NCI-H1436 treated with DMSO at 0.1 percent for 48 hours (cell line): ENCODE results near the gene PDE9A.

Experiments
- DNase-seq: peaks from one replicate; lab custom pipeline; 2025; lab: John Stamatoyannopoulos, UW

Gene PDE9A

DNA sequence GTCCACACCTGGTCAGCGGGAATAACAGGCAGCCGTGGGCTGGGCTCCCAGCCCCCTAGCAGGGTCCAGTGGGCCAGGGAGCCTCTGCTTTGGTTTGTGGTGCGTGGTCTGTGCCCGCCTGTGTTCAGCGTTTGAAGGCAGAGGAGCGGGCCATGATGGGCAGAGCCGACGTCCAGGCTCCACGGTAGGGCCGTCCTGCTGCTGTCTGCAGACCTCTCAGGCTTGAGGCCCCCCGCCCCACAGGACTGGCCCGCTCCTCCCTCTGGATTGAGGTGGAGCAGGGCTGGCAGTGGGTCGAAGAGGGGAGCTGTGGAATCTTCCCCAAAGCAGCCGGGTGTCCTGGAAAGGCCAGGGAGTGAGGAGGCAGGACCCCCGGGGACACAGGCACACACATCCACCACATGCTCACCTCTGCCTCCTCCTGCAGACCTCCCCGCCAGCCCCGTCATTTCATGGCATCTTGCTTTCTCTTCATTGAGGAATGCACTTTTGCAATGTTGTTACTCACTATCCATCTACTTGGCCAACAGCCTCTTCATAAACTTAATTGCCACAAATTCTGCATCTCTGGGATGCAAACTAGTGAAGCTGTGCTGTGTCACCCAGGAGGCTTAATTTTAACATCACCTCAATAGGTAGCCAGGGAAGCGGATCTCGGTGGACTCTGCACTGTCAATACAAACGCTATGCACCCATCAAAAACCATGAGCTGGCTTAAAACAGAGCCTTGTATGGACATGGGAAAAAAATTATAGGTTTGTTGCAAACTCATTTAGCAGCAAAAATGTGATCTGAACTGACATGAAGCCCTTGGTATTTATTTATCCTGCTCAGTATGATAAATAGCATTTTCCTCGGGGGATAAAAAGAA lies 85.9 kb downstream of the PDE9A start:
- no peak for DNase-seq

DNA sequence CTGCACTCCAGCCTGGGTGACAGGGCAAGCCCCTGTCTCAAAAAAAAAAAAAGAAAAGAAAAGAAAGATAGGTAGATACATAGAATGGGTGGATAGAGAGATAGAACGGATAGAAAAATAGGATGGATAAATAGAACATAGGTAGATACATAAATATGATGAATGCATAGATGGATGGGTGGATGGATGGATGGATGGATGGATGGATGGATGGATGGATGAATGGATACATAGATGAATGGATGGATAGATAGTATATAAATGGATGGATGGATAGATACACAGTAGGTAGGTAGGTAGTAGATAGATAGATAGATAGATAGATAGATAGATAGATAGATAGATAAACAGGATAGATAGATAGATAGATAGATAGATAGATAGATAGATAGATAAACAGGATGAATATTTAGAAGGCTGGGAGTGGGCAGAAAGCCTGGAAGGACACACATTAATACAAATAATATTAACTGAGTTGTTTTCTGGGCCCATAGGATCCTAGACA lies 87.0 kb downstream of the PDE9A start:
- DNase-seq = no peak

DNA sequence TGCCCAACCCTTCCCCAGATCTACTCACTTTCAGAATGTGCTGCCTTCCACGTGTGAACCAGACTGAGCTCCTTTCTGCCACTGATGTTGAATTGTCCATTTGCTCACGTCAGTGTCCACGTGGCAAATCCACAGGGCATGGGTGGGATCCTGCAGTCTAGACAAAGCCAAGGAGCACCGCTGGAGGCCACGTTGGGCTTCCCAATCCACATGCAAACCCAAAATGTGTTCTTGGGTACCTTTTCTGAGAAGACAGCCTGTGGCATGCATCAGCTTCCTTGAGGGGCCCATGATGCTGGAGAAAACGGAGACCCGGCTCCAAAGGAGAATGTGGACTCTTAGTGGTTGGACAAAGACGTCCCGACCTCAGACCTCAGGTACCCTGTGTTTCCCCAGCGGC lies 87.6 kb downstream of the PDE9A start:
- no peak for DNase-seq

DNA sequence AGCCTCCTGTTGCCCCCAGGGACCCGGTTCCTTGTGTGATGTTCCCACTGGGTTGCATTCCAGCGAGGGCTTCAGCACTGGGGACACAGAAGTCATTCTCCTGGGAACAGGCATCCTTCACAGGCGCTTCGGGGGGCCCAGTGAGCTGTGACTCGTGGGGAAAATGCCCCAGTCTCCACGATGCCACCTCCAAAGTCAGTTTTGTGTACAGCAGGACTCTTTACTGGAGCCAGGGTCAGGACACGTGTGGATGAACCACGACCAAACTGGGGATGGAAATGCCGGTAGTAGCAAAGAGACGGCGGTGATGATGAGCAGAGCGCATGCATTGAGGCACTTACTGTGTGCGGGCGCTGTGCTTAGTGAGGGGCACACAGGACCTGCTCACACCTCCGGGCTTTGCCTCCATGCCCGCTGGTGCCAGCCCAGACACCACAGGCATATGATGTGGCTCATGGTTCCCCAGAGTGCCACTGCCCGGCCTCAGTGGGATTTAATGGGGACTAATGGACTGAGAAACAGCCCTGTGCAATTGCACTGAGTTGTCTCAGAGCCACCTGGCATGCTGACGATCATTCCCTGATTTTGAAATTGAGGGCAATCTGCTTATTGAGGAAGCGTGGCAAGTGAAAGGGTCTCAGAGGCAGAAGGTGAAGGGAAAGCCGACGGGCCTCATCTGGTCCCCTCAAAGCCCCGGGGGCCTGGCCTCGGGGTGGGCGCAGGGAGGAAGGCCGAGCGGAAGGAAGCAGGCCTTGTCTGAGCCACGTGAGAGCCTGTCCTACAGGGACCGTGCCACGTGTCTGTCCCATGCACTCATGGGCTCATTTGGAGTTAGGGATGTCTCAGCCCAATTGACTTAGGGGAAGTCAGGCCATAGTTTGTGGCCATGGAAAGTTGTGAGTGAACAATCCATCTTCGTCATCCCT lies 91.4 kb downstream of the PDE9A start:
- no peak for DNase-seq

DNA sequence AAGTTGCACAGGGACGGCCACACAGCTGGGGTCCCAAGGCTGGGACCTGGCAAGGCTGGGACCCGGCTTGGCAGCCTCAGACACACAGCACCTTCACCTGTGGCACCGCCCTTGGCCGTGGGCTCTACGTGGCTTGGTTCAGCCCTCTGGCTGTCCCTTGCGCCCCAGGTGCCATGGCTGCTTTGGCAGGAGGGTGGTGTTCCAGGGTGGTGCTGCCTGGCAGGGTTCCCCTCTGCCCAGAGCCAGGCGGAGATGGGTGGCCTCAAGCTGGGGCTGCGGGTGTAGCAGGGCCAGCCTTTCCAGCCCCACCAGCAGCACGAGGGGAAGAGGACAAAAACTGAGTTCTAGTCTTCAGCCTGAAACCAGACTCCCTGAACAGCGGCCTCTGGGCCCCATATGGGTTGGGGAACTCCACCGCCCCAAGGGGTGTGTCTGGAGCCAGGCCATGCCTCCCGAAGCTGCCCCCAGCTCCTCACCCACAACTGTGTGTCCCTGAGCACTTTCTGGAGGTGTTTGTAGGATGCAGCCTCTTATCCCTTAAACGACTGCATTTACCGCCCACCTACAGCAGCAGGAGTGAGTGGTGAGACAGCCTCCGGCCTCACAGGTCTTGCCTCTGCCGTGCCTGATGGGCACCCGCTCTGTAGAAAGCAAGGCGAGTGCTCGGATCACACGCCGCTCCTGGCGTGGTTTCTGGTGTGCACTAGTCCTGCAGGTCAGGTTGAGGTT lies 92.3 kb downstream of the PDE9A start:
- no peak for DNase-seq

DNA sequence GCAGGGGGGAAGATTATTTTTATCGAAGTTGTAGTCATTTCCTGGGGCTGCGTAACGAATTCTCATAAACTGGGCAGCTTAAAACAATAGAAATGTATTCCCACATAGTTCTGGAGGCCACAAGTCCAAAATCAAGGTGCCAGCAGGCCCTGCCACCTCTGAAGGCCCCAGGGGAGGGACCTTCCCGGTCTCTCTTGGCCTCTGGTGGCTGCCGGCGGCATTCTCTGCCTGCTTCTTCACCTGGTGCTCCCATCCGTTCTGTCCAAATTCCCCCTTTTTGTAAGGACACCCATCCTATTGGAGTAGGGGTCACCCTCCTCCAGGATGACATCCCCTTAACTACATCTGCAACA lies 92.8 kb downstream of the PDE9A start:
- DNase-seq = no peak

DNA sequence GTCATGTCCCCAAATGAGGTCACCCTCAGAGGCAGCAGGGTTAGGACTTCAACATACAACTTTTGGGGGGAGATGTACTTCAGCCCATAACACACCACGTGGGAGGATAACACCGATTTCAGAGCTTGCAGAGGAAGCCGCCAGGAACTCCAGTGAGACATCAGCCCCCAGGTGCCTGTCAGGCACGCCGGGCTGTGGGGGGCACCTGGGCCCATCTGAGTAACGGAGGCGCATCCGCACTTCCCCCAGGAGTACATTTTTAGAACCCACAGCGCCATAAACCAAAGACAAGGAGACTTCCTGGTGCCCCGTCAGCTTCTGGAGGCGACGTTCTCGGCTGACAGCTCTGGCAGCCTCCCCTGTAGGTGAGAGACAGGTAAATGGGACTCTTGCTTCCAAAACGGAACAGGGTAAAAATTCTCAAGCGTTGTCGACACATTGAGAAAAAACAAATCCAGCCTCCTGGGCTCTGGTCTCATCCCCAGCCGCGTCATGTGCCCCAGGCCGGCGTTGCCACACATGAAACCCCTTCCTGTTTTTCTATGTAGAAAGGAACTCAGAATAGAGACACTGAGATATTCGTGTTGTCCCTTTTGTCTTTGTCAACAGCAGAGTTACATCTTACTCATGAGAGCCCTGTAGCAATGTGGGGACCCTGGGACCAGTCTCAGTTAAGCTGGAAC lies 93.3 kb downstream of the PDE9A start:
- DNase-seq = no peak

DNA sequence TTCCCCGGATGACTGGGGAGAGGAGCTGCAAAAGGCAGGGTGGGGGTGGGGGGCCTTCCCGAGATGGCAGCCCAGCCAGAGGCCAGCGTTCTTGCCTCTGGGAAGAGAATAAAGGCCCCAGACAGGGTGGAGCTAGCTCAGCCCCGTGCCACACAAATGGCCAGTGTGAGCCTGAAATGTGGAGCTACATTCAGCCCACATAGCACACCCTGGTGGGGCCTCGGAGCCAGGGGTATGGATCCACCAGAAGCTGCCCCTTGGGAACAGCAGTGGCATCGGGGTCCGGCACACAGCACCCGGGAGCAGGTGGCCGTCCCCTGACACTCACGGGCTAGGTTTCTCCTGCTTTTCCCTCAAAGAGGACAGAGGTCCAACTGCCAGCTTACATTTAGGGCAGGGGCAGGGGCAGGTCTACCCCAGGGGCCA lies 93.9 kb downstream of the PDE9A start:
- DNase-seq = no peak

DNA sequence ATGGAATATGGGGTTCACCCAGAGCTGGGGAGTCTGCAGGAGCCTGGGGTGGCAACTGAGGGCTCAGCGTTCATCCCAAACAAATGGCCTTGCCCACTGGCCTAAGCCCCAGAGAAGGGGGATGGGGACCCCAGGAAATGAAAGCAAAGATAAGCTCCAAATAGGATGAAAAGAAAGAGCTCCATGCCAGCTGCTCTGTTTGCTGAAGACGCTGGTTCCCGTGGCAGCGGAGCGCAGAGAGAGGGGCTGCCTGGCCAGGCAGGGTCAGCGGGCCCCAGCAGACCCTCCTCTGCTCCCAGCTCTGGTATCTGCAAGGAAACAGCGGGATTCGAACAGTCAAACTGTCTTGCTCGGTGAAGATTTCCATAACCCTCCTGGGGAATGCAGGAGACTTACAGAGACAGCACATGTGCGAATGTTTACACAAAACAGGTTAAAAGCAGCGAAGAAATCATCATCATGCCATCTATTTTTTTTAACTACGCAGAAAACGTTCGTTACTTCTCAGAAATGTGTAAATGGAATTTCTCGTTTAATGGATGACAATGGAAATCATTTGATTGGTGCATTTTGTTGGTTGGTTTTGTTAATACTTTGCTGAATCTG lies 94.4 kb downstream of the PDE9A start:
- no peak for DNase-seq

DNA sequence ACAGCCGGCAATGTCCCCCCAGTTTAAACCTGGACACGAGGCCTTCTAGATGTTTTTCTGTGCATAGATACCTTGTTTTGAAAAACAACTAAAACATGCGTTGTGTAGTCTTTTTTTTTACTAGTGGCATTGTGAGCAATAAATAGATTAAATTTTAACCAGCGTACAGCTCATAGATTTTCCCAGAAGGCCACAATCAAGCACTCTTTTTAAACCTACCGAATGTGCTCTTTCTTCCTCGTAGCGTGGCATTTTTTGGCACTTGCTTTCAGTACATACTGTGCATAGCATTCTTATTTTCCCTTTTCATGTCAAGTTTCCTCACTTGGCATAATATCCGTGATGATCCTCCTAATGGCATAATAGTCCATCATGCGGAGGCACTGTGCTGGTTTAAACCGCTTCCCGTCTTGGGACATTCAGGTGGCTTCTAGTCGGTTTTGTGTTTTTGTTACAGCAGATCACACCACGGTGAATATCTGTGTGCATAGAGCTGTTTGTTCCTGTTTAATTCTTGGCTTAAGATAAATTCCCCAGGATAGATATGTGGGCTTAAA lies 95.3 kb downstream of the PDE9A start:
- DNase-seq = no peak

DNA sequence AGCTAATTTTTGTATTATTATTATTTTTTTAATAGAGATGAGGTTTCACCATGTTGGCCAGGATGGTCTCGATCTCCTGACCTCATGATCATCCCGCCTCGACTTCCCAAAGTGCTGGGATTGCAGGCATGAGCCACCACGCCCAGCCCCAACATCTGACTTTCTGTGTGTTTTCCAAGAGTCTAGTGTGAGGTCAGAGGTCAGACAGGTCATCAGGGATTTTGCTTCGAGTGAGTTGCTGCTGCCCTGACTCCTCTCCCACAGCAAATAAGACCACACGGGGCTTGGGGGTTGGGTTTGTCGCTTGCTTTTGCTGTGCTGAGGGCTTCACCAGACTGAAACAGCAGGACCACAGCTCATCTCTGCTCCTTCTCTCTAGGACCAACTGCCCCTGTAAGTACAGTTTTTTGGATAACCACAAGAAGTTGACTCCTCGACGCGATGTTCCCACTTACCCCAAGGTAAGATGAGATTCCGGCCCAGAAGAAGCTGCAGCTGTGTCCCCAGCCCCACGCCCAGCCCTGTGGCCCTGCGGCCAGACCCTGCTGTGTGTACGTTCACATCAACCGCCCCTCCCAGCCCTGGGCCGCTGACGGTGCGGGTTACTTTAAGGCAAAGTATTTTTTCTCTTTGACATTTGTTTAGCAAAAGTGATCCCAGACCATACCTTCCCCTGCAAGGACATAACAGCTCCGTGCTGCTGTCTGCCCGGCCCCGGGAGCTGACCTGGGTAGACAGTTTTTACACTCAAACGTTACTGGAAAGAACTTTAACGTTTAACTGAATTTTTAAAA lies 97.5 kb downstream of the PDE9A start:
- no peak for DNase-seq

DNA sequence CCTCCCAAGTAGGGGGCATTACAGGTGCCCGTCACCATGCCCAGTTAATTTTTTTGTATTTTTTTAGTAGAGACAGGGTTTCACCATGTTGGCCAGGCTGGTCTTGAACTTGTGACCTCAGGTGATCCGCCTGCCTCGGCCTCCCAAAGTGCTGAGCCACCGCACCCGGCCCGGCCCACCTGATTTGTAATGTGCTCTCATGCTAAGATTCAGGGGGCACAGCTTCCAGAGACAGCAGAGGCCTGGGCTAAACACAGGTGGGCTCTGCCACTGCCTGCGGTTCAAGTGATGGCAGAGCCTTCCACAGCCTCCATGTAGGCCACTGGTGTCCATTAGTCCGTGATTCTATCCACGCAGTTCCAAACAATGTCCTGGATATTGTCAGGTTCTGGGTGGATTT lies 98.4 kb downstream of the PDE9A start:
- no peak for DNase-seq

DNA sequence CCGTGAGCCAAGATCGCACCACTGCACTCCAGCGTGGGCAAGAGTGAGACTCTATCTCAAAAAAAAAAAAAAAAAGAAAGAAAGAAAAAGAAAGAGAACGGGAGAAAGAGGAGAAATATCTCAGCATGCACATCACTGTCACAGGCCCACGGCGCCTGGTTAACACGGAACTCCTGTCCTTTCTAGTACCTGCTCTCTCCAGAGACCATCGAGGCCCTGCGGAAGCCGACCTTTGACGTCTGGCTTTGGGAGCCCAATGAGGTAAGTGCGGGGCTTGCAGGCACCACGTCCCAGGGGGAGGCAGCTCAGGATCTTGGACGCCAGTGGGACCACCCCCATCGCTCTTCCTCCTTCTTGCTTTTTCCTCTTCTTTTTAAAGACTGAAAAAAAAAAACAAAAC lies 100.4 kb downstream of the PDE9A start:
- no peak for DNase-seq

DNA sequence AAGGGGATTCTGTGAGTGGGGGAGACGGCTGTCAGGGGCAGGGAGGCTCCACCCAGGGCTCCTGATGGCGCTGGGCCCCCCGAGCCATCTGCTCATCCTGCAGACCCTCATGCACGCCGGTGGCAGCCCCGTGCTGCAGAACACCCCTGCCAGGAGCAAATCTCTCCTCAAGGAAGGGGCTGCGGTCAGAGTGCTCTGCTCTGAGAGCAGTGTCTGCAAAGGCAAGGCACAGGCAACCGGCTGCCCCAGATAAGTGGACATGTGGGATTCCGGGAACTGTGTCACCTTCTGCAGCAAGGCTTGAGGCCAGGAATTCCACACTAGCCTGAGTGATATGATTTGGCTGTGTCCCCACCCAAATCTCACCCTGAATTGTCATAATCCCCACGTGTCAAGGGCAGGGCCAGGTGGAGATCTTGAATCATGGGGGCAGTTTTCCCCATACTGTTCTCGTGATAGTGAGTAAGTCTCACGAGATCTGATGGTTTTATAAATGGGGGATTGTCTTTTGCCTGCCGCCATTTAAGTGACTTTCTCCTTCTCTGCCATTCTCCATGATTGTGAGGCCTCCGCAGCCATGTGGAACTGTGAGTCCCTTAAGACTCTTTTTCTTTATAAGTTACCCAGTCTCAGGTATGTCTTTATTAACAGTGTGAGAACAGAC lies 101.0 kb downstream of the PDE9A start:
- no peak for DNase-seq

DNA sequence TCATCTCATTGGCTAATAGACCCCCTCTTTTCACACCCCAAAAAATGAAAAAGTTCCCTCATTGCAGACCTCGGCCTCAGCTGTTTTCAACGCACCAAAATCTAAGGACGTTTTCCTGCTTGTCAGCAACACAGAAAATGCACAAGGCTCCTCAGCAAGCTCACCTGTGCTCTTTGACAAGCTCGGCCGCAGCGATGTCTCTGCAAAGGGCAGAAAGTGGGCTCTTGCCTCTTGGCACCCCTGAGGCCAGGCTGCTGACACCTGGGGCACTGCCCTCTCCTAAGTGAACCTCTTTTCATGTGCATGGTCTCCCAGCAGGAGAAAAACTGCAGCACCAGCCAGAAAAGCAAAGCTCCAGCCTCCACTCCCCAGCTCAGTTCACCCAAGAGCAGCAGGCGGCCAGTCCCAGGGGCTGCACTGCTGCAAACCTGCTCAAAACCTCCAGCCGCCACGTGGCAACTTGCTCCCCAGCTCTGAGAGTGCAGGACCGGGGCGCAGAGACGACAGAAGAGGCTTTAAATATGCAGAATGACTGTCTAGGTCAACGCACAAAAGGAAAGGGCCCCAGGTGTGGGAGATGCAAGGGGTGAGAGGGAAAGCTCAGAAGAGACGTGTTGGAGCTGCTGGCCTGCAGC lies 101.7 kb downstream of the PDE9A start:
- no peak for DNase-seq

DNA sequence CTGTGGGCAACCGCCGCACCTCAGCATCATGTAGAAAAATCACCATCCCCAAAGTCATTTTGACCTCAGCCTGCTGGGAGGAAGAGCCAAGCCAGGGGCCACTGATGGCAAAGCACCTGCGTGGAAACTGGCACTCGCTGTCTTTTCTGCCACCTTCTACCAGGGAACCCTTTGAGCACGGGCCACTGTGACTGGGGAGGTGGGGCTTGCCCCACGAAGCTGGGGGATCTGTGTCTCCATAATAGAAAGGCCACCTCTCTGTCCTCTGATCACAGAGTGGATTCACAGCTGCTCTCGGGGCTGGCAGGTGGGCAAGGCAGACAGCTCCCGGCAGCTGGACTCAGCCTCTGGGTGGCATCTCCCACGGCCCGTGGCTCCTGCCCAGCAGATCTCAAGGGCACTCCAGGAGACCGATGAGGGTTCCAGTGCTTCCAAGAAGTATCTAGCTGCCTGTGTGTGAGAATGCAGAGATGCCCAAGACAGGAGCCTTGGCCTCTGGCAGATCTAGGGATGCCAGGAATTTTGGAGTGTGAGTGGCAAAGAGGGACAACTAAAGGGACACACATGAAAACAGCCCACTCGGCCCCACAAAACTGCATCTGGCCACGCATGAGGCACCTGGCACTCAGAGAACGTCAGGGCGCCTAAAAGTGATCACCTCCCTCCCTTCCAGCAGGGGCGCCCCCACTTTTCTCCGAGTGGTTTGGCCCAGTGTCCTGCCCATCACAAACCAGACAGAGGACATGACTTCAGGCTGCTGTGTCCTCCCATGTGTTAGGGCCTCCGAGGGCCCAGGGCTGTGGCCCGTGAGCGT lies 102.6 kb downstream of the PDE9A start:
- no peak for DNase-seq

DNA sequence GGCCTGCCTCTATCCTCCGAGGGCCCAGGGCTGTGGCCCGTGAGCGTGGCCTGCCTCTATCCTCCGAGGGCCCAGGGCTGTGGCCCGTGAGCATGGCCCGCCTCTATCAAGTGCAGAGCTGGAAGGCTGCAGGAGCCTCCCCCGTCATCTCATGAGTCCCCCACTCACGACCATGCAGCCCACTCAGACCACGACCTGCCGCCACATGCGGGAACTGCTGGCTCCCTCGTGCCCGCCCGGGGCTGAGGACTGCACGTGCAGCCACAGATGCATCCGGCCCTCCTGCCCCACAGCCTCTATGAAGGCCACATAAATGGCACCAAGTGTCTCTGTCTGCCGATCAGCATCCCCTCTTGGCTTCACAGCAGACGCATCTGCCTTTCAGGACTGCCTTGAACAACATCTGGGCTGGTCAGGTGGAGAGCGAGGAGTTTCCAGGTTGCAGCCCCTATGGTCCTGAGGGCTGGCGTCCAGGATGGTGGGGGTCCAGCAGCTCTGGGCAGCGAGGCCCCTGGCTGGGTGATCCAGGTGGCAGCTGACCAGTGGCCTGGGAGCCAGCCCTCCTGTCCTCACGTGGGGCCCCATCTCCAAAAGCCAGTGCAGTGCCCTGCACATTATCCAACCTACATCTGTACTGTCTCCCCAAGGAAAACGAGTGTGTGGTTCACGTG lies 103.3 kb downstream of the PDE9A start:
- DNase-seq = no peak

DNA sequence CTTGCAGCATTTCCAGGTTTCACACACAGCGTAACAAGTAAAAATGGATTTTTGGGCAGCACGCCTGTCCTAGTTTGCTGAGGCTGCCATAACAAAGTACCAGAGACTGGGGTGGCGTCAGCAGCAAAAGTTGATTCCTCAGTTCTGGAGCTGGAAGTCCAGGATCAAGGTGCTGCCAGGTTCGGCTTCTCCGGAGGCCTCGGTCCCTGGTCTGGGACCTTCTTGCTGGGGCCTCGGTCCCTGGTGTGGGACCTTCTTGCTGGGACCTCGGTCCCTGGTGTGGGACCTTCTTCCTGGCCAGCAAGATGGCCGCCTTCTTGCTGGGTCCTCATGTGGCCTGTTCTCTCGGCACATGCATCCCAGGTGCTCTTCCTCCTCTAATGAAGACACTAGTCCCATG lies 104.0 kb downstream of the PDE9A start:
- DNase-seq = no peak
